LoVo (cell line): ENCODE measurements around the gene DYRK1A.

Experiments used
- DNase-seq: peaks from one replicate; pipeline ENCODE4 v3.0.0-alpha.2; 2016; ENCODE audit warnings: low spot score

Gene DYRK1A

DNA sequence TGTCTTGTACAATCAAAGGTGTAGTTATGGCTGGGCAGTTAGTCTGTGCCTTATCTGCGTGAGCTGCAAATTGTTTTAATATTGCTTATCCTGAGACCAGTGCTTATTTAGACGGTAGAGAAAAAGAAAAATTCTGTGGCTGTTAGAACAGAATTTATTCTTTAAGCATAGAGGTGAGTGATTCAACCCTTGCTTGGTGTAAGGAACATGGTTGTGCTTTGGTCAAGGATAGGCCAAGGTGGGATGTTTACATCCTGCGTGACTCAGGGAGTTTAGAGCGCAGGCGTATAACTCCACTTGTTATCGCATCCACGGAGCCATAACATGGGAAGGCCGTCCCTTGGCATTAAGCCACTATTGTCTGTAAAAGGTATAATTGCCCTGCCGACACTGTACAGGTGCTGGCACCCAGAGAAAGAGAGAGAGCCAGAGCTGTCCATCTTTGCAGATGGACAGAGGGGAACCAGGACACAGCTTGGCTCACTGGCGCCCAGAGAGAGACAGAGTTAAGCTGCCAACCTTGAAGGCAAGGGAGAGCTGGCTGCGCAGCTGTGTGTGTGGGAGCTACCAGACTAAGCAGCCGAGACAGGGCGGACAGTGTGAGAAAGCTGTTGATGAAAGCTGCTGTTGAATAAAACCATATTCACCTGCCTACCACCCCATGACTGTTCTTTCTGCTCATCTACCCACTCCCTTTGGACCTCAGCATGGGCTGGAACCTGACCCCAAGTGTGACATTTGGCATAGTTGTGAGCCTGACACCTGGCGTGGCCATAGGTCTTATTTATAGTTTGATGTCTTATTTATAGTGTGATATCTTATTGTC is 200.4 kb downstream of the DYRK1A start:
- DNase-seq = no peak

DNA sequence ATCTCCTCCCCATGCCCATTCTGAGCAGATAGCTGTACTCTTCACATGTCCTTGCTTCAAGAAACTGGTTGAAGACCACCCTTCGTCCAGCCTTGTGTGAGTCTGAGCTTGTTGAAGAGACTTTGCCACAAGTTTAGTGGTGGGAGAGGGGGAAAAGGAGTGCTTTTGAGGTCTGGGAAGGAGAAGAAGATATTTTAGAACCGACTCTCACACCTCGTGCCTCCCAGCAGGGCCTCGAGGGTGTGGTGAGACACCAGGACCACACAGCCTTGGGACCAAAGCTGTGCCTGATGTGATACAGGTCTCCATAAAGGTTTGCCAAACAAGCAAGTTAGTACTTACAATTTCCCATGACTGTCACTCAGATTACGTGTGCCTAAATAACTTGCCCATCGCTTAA is 201.8 kb downstream of the DYRK1A start:
- no peak for DNase-seq

DNA sequence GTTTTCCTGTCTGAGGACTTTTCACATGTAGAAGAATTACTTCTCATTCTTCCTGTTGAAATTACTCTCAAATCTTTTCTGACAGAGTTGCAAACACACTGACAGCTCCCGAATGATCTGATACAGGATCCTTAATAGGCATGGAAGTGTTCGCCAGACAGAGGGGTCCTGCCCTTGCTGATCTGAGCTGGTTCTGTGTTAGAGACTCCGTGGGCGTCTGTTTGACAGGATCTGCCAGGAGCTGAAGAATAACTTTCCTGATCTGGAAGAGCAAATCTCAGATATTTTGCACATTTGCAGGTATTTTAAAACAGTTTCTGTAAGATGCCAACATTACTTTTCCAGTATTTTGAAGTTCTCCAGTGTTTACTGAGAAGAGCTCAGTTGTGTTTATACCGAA is 202.3 kb downstream of the DYRK1A start:
- no peak for DNase-seq

DNA sequence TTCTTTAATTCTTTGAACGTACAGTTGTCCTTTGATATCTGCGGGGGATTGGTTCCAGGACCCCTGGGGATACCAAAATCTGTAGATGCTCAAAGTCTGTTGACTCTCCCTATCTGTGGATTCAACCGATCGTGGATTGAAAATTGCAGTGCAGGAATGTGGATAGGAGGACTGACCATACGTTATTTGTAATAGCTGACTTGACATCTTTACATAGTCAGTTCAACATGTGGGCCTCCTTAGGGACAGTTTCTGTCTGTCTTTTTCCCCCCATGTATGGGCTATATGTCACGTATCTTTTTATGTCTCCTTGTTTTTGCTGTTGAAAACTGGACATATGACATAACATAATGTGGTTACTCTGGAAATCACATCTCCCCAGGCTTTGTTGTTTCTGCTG is 204.9 kb downstream of the DYRK1A start:
- DNase-seq = no peak

DNA sequence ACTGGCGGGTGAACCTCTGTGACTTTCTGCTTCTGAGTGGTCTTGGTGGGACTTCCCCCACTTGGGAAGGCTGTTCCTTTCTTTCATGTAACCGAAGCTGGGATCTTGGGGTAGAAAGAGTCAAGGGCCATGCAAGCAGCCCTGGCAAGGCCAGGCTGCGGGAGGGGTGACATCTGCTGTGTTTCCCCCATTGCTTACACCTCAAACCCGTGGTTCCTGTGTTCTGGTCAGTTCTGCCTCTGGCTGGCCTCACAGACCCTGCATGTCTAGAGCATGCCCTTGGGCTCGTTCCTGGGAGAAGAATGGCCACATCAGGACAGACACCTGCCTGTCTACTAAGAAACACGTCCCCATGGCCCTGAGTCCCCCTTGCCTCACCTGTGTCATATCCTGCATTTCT is 207.7 kb downstream of the DYRK1A start:
- DNase-seq = no peak

DNA sequence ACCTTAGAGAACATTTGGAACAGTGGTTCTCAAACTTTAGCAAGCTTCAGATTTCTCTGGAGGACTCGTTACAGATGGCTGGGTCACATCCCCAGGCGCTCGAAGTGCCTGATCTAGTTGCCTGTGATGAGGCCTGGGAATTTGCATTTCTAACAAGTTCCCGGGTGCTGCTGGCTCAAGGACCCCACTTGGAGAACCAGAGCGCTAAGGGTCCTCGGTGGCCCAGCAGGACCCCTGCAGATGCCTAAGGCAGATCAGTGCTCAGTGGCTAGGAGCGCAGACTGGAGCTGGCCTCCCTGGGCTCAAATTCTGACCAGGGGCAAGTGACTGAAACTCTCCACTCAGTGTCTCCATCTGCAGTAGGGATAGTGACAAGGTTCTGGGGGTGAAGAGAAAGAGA is 208.2 kb downstream of the DYRK1A start:
- no peak for DNase-seq

DNA sequence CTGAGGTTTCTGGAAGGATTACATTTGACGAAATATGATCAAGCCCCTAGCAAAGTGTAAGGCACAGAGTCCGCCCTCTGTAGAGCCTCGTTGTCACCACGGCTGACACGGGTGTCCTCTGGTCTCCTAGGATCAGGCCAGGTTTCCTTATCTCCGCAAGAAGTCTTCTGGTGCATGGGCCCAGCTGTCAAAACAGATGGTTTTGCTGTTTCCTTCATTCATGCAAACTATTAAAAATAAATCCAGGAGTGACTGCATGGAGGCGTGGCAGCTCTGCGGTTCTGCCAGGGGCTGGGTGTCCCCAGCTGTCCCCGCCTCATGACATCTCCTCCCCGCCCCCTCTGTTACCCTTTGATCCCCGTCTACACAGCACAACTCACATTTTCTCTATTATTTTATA is 209.0 kb downstream of the DYRK1A start:
- DNase-seq = no peak
